Natural killer cell (primary cell): ENCODE results near the gene PLB1. TPM values are rescaled to one million over a fixed set of nuclear protein-coding genes. Genes with fewer than 3 reads are reported as not detected.
"Not testable (repeated sequence)": the region's sequence is repeated elsewhere in the genome, so short reads cannot be mapped to it uniquely, and the experiment has no call there.

ENCODE experiments used
- ATAC-seq, 3 donors: fragments of 150-1000 bp in 2 of 3; fragments of 200-7000 bp in 1 of 3; cut with Tn5 transposase; 1 replicate in 1 of 3; 2 replicates in 2 of 3; pipeline ENCODE4 v1.10.0; 2021; ENCODE audit warnings: mild to moderate bottlenecking in 2 of 3, moderate library complexity in 2 of 3
- DNase-seq, 2 donors: peaks; one replicate each; pipeline versions ENCODE4 v3.0.0 to v3.0.0-alpha.2; 2013 to 2021; ENCODE audit warnings: mixed read lengths in 1 of 2
- H3K27ac ChIP-seq: one replicate; pipeline ENCODE4 v1.5.1; 2013; ENCODE audit warnings: mild to moderate bottlenecking, low read length
- H3K27me3 ChIP-seq: one replicate; pipeline ENCODE4 v1.6.1; 2013; ENCODE audit warnings: low read length; ENCODE audit not compliant: control insufficient read depth, insufficient read depth
- H3K36me3 ChIP-seq: one replicate; pipeline ENCODE4 v1.6.1; 2013; ENCODE audit warnings: low read length; ENCODE audit not compliant: control insufficient read depth, insufficient read depth
- H3K4me1 ChIP-seq: one replicate; pipeline ENCODE4 v1.6.1; 2013; ENCODE audit warnings: low read length; ENCODE audit not compliant: control insufficient read depth, insufficient read depth
- H3K4me3 ChIP-seq: one replicate; pipeline ENCODE4 v1.5.1; 2013; ENCODE audit warnings: low read length
- H3K9me3 ChIP-seq: one replicate; pipeline ENCODE4 v1.6.1; 2013; ENCODE audit warnings: low read length; ENCODE audit not compliant: control insufficient read depth, insufficient read depth
- H3K27ac Mint-ChIP-seq, 2 donors: one replicate each; pipeline ENCODE4 v1.8.0; 2022; ENCODE audit warnings: mild to moderate bottlenecking in 2 of 2, mixed read lengths in 2 of 2, moderate library complexity in 1 of 2
- H3K27me3 Mint-ChIP-seq, 2 donors: one replicate each; pipeline ENCODE4 v1.8.0; 2022; ENCODE audit warnings: low read depth in 2 of 2, mixed read lengths in 2 of 2
- H3K36me3 Mint-ChIP-seq: one replicate; pipeline ENCODE4 v1.8.0; 2022; ENCODE audit warnings: mixed read lengths
- H3K4me1 Mint-ChIP-seq, 2 donors: one replicate each; pipeline ENCODE4 v1.8.0; 2022; ENCODE audit warnings: mixed read lengths in 2 of 2
- H3K4me3 Mint-ChIP-seq: one replicate; pipeline ENCODE4 v1.8.0; 2022; ENCODE audit warnings: mild to moderate bottlenecking, moderate library complexity, mixed read lengths
- H3K9me3 Mint-ChIP-seq, 2 donors: one replicate each; pipeline ENCODE4 v1.8.0; 2022; ENCODE audit warnings: mixed read lengths in 2 of 2
- CTCF ChIP-seq: fragments of 200-600 bp; IDR thresholded peaks from one replicate; pipeline ENCODE4 v1.8.0; 2022; ENCODE audit warnings: antibody characterized with exemption
- WGBS: methylation state at CpG from one replicate; pipeline ENCODE4 v1.1.7; 2013; ENCODE audit warnings: missing lambda C conversion rate; ENCODE audit not compliant: insufficient coverage; 5-methylcytosine and 5-hydroxymethylcytosine counted together
- intact Hi-C: fragments of 100-400 bp; cut with micrococcal nuclease; formaldehyde crosslinking; loops from one replicate; pipeline ENCODE4 v1.14.2; 2022
- total RNA-seq, 4 donors: library from RNA; stranded (reverse); fragments of 120-200 nt in 1 of 4; gene quantifications; one replicate each; pipeline versions ENCODE4 v1.2.3 to v1.2.4, GENCODE V29; 2013 to 2022

PLB1 gene
- total RNA-seq, 3 donors from 2014 or later (not counting 1 experiment from before 2014, with no cell fraction given) = 1.7 to 2.6 (median 1.9) TPM

- H3K9me3 ChIP-seq = no peaks in the 10 kb centered on the region
- no peaks in the 10 kb centered on the region for H3K27me3 Mint-ChIP-seq
- no peaks in the 10 kb centered on the region for H3K36me3 ChIP-seq
- no peaks in the 10 kb centered on the region for H3K9me3 Mint-ChIP-seq
- DNase-seq (no peak), ATAC-seq (no peak)
- peaks cover 43 to 54% of the 10 kb centered on the region in 2 donors for H3K4me1 Mint-ChIP-seq
- H3K4me3 Mint-ChIP-seq = peak overlapping the region; percentile 54
- no peaks in the 10 kb centered on the region for H3K27me3 ChIP-seq
- peak overlapping the region; percentile 16 to 75 for H3K27ac Mint-ChIP-seq
- no peak for TF ChIP-seq CTCF
- no peaks in the 10 kb centered on the region for H3K36me3 Mint-ChIP-seq
- H3K27ac ChIP-seq = no peak overlapping the region
- intact Hi-C loops = loop anchor here (5.0 kb wide), 1 partner anchor 139 kb away; no protein-coding TSS in a partner anchor
- H3K4me3 ChIP-seq = no peak overlapping the region
- 49% methylated on average over 7 of the region's 7 CpGs for WGBS
- peaks cover 76% of the 10 kb centered on the region for H3K4me1 ChIP-seq
Measured at GRCh38 chr2:28546242-28546641, 50.4 kb downstream of the PLB1 start.

- H3K36me3 Mint-ChIP-seq = no peaks in the 10 kb centered on the region
- Histone ChIP-seq H3K27ac (peak overlapping the region; percentile 55), H3K36me3 (no peaks in the 10 kb centered on the region), H3K4me1 (peaks cover 65% of the 10 kb centered on the region), H3K4me3 (no peak overlapping the region), H3K27me3 (no peaks in the 10 kb centered on the region), H3K9me3 (no peaks in the 10 kb centered on the region)
- DNase-seq (no peak), ATAC-seq (peak in 1 of 3 donors; percentile 3)
- H3K4me1 Mint-ChIP-seq = peaks cover 43 to 54% of the 10 kb centered on the region in 2 donors
- no peaks in the 10 kb centered on the region for H3K27me3 Mint-ChIP-seq
- H3K27ac Mint-ChIP-seq = peak overlapping the region; percentile 75 to 77
- intact Hi-C loops = loop anchor here (5.0 kb wide), 1 partner anchor 140 kb away; no protein-coding TSS in a partner anchor
- WGBS = 74% methylated on average over 6 of the region's 7 CpGs
- no peaks in the 10 kb centered on the region for H3K9me3 Mint-ChIP-seq
- H3K4me3 Mint-ChIP-seq = no peak overlapping the region
- no peak for TF ChIP-seq CTCF
Measured at GRCh38 chr2:28547223-28547860, 51.5 kb downstream of the PLB1 start.

- H3K27ac Mint-ChIP-seq = peak overlapping the region; percentile 75 to 77
- H3K4me3 Mint-ChIP-seq = peak overlapping the region; percentile 54
- TF ChIP-seq CTCF = no peak
- DNase-seq (peak; percentile 36 to 64), ATAC-seq (peak; percentile 73 to 84 (median 81))
- intact Hi-C loops = loop anchor here (5.0 kb wide), 1 partner anchor 141 kb away; no protein-coding TSS in a partner anchor
- H3K9me3 ChIP-seq = no peaks in the 10 kb centered on the region
- H3K4me1 ChIP-seq = peaks cover 63% of the 10 kb centered on the region
- no peaks in the 10 kb centered on the region for H3K36me3 ChIP-seq
- no peaks in the 10 kb centered on the region for H3K27me3 ChIP-seq
- WGBS = 78% methylated on average over 10 of the region's 10 CpGs
- H3K4me3 ChIP-seq = no peak overlapping the region
- no peaks in the 10 kb centered on the region for H3K9me3 Mint-ChIP-seq
- H3K27ac ChIP-seq = peak overlapping the region; percentile 79
- H3K4me1 Mint-ChIP-seq = peaks cover 43 to 47% of the 10 kb centered on the region in 2 donors
- no peaks in the 10 kb centered on the region for H3K27me3 Mint-ChIP-seq
- H3K36me3 Mint-ChIP-seq = no peaks in the 10 kb centered on the region
Measured at GRCh38 chr2:28547906-28548600, 52.2 kb downstream of the PLB1 start.

- H3K36me3 Mint-ChIP-seq, H3K9me3 Mint-ChIP-seq, H3K9me3 ChIP-seq, H3K27me3 ChIP-seq, H3K27ac ChIP-seq, ATAC-seq, H3K27ac Mint-ChIP-seq, H3K36me3 ChIP-seq, intact Hi-C loops, H3K4me3 ChIP-seq, H3K27me3 Mint-ChIP-seq, H3K4me3 Mint-ChIP-seq, DNase-seq: not testable (repeated sequence)
- H3K4me1 Mint-ChIP-seq = peaks cover 27 to 32% of the 10 kb centered on the region in 2 donors
- H3K4me1 ChIP-seq = peaks cover 41% of the 10 kb centered on the region
- 93% methylated on average over 10 of the region's 10 CpGs for WGBS
Measured at GRCh38 chr2:28550345-28550744, 54.5 kb downstream of the PLB1 start.
